Measurements from ENCODE around the gene PDIA5.

DNA sequence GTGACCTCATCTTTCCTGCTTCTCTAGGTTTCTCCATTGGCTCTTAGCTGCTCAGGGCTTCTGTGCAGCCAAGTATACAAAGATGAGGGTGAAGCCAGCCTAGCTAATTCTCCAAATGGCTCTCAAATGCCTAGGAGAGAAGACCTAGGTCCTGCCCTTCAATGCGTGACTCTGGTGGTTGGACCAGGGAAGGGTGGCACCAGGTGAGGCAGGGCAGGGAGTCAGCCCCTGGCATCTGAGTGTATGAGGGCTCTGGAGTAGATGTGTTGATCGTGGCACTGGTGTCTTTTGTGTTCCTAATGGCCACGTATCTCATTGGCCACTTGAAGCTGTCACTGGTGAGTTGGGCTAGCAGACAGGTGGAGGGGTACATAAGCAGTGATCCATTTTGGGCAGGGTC, 59.8 kb downstream of the PDIA5 start:
- TF ChIP-seq, protein P1, sequence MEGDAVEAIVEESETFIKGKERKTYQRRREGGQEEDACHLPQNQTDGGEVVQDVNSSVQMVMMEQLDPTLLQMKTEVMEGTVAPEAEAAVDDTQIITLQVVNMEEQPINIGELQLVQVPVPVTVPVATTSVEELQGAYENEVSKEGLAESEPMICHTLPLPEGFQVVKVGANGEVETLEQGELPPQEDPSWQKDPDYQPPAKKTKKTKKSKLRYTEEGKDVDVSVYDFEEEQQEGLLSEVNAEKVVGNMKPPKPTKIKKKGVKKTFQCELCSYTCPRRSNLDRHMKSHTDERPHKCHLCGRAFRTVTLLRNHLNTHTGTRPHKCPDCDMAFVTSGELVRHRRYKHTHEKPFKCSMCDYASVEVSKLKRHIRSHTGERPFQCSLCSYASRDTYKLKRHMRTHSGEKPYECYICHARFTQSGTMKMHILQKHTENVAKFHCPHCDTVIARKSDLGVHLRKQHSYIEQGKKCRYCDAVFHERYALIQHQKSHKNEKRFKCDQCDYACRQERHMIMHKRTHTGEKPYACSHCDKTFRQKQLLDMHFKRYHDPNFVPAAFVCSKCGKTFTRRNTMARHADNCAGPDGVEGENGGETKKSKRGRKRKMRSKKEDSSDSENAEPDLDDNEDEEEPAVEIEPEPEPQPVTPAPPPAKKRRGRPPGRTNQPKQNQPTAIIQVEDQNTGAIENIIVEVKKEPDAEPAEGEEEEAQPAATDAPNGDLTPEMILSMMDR (IDR thresholded peaks at IDR 0.05), result no peak
- no peak for TF ChIP-seq EZH2 (IDR thresholded peaks at IDR 0.05; ENCODE audit: borderline replicate concordance, insufficient read depth, low read depth, low read length, poor library complexity, severe bottlenecking)
